ENCODE data around the gene COPS7B.

COPS7B gene

GRCh38 chr2:231854616-231855125 lies 68.4 kb downstream of the COPS7B start:
- DNase-seq (ENCODE audit: low read depth) = no peak
- TF ChIP-seq, protein P1, sequence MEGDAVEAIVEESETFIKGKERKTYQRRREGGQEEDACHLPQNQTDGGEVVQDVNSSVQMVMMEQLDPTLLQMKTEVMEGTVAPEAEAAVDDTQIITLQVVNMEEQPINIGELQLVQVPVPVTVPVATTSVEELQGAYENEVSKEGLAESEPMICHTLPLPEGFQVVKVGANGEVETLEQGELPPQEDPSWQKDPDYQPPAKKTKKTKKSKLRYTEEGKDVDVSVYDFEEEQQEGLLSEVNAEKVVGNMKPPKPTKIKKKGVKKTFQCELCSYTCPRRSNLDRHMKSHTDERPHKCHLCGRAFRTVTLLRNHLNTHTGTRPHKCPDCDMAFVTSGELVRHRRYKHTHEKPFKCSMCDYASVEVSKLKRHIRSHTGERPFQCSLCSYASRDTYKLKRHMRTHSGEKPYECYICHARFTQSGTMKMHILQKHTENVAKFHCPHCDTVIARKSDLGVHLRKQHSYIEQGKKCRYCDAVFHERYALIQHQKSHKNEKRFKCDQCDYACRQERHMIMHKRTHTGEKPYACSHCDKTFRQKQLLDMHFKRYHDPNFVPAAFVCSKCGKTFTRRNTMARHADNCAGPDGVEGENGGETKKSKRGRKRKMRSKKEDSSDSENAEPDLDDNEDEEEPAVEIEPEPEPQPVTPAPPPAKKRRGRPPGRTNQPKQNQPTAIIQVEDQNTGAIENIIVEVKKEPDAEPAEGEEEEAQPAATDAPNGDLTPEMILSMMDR (IDR thresholded peaks at IDR 0.05; ENCODE audit: control insufficient read depth, extremely low read depth, insufficient read depth) = no peak
- no peak overlapping the region for H3K4me3 ChIP-seq (ENCODE audit: low read depth, low read length)

- TF ChIP-seq, protein P1 (IDR thresholded peaks at IDR 0.05; ENCODE audit: control insufficient read depth, extremely low read depth, insufficient read depth) = no peak
- DNase-seq (ENCODE audit: low read depth) = no peak
- H3K4me3 ChIP-seq (ENCODE audit: low read depth, low read length) = no peak overlapping the region
Observed at GRCh38 chr2:231856959-231857358, 70.7 kb downstream of the COPS7B start.
